ENCODE measurements around the gene ANKRD63.
A peak's percentile ranks its signal among the peaks of the same experiment; 100 is the strongest.

The ANKRD63 gene

DNA sequence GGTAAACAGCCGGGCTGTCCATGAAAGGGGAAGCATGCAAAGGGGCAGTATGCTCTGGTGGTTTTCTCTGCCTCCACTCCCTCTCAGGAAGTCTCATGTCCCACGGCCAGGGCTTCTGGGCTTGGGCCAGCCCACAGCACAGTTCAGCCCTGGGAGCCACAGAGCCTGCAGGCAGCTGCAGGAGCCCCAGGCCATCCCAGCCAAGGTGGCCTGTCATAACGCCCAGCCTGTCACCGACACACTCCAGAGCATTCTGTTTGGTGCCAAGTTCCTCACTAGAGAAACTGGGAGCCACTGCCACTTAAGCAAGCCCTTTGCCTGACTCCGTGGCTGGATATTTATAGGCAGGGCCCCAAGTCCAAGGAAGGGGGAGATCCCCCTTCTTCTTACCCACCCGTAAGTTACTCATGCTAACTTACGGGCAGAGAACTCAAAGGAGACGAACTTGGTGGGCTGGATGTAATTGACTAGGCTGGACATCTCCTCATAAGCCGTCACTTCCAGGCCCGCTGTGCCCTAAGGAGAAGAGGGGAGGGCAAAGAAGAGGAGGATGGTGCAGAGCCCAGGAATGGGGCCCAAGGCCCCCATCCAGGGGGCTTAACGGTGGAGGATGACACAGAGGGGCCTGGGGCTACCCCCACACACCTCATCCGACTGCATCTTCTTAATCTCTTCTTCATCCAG is 13.2 kb upstream of the ANKRD63 start:
- no peaks in the 10 kb centered on the region for H3K36me3 ChIP-seq

DNA sequence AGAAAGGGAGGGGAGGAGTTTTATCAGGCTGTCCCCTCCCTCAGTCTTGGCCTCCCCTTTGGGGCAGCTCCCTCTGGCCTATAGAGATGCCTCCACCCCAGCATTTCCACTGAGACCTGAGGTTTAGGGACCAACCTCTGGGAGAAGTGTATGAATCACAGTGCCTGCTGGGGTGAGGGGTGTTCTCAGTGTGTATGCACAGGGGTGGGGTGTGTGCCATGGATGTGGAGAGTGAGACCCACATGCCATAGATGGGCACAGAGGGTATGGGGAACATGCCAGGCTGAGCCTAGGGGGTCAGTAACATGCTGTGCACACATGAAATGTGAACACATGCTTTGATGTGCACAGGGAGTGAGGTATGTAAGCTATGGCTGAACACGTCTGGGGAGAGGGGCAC is 12.4 kb upstream of the ANKRD63 start:
- no peak for DNase-seq
- Histone ChIP-seq H3K9me3 (no peaks in the 10 kb centered on the region), H3K36me3 (no peaks in the 10 kb centered on the region), H3K4me1 (no peaks in the 10 kb centered on the region), H3K4me3 (ENCODE audit: low read depth, low read length) (no peak overlapping the region), H3K27me3 (no peaks in the 10 kb centered on the region)
- TF ChIP-seq, protein P1, sequence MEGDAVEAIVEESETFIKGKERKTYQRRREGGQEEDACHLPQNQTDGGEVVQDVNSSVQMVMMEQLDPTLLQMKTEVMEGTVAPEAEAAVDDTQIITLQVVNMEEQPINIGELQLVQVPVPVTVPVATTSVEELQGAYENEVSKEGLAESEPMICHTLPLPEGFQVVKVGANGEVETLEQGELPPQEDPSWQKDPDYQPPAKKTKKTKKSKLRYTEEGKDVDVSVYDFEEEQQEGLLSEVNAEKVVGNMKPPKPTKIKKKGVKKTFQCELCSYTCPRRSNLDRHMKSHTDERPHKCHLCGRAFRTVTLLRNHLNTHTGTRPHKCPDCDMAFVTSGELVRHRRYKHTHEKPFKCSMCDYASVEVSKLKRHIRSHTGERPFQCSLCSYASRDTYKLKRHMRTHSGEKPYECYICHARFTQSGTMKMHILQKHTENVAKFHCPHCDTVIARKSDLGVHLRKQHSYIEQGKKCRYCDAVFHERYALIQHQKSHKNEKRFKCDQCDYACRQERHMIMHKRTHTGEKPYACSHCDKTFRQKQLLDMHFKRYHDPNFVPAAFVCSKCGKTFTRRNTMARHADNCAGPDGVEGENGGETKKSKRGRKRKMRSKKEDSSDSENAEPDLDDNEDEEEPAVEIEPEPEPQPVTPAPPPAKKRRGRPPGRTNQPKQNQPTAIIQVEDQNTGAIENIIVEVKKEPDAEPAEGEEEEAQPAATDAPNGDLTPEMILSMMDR (IDR thresholded peaks at IDR 0.05; ENCODE audit: low read depth, low read length): no peak

More for the DNA sequence above, 13.2 kb upstream of the ANKRD63 start:
- no peaks in the 10 kb centered on the region for H3K27me3 ChIP-seq
- no peak overlapping the region for H3K4me3 ChIP-seq (ENCODE audit: low read depth, low read length)
- TF ChIP-seq, protein P1 (IDR thresholded peaks at IDR 0.05; ENCODE audit: low read depth, low read length): no peak
- no peaks in the 10 kb centered on the region for H3K9me3 ChIP-seq
- peak; percentile 62 for DNase-seq
- H3K4me1 ChIP-seq: peaks cover 3% of the 10 kb centered on the region

DNA sequence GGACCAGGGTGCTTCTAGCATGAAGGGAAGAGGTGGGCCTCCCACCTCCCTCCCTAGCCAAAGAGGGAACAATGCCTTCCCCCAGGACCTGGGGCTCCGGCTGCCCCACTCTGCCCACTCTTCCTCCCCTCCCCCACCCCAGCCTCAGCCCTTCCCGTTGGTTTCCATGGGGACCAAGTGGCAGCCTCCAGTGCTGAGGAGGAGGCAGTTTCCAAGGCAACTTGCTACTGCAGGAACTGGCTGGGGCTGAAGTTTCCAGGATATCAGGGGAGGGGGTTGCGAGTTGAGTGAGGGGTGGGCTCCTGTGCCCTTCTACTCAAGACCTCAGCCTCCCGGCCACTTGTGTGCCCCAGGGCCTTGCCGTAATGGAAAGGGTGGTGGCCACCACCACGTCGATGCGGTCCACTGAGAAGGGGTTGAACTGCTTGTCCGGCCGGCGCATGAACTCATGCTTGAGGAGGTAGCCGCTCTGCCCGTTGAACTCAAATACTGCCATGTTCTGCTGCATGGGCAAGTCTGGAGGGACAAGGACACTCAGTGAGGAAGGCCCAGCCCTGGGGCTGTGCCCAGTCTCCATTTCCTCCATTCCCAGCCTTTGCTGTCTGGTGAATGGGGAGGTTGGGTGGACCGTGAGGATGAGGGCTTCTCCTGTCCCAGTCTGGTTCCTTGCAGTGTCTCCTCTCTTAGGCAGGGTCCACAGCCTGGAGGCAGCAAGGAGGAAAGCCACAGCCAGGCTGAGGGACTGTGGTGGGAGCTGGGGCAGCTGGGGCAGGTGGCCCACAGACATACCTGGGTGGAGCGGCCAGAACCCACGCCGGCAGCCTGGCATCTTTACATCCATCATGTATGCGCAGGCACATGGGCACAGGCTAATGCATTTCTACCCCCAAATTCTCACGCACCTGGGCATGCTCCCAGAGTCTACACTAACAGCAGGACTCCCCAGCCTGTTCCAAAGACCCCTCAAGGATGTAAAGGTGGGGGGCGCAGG is 11.3 kb upstream of the ANKRD63 start:
- Histone ChIP-seq H3K4me1 (no peaks in the 10 kb centered on the region), H3K36me3 (no peaks in the 10 kb centered on the region), H3K9me3 (no peaks in the 10 kb centered on the region), H3K4me3 (ENCODE audit: low read depth, low read length) (no peak overlapping the region), H3K27me3 (no peaks in the 10 kb centered on the region)
- TF ChIP-seq, protein P1 (IDR thresholded peaks at IDR 0.05; ENCODE audit: low read depth, low read length): no peak
- no peak for DNase-seq

DNA sequence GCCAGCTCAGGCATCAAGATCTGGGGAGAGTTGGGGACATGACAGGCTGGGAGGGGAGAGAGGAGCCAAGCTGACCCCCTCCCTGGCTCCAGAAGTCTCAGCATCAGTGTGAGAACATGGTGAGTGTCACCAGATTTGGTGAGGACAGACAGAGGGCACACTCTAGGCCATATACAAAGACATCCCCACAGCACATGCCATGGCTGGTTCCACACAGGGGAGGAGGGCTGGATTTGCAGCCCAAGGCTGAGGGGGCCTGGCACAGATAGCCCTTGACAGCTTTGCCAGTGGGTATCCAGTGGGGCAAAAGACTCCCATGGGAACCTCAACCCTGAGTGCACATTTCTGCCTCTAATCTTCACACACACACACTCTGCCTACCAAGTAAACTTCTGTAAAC is 10.1 kb upstream of the ANKRD63 start:
- no peaks in the 10 kb centered on the region for H3K27me3 ChIP-seq
- H3K9me3 ChIP-seq: no peaks in the 10 kb centered on the region
- no peak for DNase-seq
- no peaks in the 10 kb centered on the region for H3K36me3 ChIP-seq
- TF ChIP-seq, protein P1 (IDR thresholded peaks at IDR 0.05; ENCODE audit: low read depth, low read length): no peak
- no peaks in the 10 kb centered on the region for H3K4me1 ChIP-seq
- H3K4me3 ChIP-seq (ENCODE audit: low read depth, low read length): no peak overlapping the region

DNA sequence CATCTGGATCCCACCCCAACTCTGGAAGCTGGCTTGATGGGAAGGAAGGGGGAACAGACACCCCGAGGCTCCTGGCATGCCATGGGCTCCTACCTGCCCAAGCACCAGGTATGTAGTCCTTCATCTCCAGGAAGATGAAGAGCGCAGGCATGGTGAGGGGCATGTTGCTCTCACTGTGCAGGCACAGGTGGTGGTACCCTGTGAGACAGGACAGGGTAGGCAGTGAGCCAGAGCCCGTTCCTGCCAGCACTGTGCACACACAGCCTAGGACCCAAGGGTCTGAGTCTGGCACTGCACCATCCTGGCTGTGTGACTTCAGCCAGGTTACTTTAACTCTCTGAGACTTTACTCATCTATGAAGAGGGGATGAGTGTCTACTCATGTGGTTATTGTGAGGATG is 9.4 kb upstream of the ANKRD63 start:
- H3K27me3 ChIP-seq: no peaks in the 10 kb centered on the region
- TF ChIP-seq, protein P1 (IDR thresholded peaks at IDR 0.05; ENCODE audit: low read depth, low read length): no peak
- no peak overlapping the region for H3K4me3 ChIP-seq (ENCODE audit: low read depth, low read length)
- no peak for DNase-seq
- H3K9me3 ChIP-seq: no peaks in the 10 kb centered on the region
- no peaks in the 10 kb centered on the region for H3K4me1 ChIP-seq
- H3K36me3 ChIP-seq: no peaks in the 10 kb centered on the region

Measured in BE2C (cell line).